GM18909 (cell line): ENCODE results near the gene ARL2BP.

Experiments used
- ATAC-seq: cut with Tn5 transposase; IDR thresholded peaks from one replicate; pipeline ENCODE4 v1.9.1; 2021; ENCODE audit warnings: mild to moderate bottlenecking; ENCODE audit not compliant: unreplicated experiment, poor library complexity

The ARL2BP gene

DNA sequence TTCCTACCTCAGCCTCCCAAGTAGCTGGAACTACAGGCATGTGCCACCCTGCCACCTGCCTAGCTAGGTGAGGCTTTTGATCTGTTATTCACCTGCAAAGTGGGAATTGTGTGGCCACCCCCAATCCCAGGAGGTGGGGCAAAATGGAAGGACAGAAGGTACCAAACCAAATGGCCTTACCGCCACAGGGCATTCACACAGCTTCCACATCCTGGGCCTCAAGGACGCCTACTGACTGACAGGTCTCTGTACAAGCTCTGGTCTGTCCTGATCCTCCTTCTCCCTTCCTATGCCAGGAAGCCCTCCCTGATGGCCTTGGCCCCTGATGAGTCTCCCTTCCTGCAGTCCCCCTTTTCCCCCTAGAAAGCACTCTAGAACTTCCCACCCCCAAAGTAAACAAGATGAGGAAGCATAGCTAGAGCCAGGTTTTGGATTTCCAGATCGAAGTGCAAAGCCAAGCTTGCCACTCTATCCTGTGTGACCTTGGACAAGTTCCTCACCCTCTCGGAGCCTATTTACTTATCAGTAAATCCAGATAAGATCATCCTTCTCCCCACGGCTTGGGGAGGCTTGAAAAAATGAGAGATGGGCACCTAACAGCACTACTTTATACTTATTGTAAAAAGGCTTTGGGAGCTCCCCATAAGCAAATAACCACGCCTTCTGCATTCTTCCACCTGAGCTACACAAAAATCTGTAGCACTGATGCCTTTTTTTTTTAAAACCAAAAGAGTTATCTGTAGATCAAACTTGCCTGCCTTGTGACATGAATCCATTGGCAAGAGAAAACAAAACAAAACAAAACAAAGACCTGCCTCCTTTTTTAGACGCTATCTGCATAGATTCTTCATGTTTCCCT lies 35.0 kb downstream of the ARL2BP start:
- no peak for ATAC-seq

DNA sequence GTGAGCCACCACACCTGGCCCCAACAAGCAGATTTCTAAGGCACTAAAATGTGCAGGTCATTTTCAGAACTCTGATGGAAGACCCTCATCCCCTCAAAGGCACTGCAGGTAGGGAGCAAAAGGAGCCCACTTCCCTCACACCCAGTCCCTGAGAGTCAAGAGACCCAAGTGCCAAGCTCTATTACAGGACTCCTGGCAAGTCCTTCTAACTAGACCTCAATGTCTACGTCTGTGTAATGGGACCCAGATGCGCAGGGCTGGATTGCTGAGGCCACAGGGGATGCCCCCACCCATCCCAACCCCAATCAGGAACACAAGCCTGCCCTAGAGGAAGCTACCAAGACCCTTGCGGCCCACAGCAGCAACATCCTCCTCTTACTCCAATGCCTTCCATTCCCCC lies 36.7 kb downstream of the ARL2BP start:
- no peak for ATAC-seq

DNA sequence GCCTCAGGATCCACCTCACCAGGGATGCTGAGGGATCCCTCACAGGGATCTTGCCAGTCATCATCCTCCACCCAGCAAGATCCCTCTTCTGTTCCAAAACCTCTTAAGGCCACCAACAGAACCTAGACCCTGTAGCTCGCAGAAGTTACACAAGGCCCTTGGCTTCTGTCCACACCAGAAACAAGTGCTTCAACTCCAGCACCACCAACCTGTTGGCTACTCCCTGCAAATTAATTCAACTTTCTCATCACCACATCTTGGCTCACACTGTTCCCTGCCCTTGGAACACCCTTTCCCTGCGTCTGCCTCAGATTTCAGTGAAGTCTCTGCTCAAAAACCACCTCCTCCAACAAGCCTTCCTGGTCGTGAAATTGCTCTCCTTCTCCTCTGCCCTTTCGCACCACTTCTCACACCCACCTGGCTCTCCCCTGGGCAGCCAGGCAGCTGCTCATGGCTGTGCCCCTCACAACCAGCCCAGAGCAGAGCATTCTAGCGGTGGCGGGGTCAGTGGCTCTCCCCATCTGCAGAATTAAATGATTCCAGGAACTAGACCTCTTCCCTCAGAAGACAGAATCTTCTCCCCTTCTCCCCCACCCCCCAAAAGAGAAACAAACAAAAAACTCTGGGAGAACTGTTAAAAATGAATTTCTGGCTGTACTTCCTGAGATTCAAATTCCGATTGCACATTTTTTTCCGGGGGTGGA lies 37.6 kb downstream of the ARL2BP start:
- ATAC-seq: no peak

DNA sequence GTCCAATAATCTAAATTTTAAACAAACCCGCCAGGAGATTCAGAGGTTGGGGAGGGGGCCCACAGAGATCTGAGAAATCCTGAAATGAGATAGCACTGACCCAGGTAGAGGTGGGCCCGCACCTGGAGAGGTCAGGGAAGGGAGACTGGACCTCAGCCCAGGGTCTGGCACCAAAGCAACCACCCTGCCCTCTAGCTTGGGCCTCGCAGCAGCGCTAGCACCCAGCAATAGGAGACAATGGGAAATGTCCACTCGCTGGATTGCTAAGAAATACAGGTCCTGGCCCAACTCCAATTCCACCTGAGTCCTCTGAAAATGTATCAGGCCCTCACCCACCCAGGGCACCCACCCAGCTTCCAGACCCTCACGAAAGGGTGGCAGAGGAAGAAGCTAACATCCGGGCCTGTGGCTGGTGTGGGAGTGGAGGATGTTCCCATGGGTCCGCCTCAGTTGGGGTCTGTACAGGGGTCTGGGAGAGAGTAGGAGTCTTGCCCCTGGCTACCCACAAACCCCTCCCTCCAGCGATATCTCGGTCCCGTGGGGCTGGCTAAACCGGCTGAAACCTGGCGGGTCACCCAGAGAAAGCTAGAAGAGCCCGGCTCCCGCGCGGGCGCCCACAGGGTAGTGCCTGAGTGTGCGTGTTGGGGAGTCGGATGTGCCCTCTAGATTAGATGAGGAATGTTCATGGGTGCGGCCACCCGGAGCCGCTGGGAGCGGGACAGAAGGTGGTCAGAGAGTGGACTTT lies 38.3 kb downstream of the ARL2BP start:
- no peak for ATAC-seq

DNA sequence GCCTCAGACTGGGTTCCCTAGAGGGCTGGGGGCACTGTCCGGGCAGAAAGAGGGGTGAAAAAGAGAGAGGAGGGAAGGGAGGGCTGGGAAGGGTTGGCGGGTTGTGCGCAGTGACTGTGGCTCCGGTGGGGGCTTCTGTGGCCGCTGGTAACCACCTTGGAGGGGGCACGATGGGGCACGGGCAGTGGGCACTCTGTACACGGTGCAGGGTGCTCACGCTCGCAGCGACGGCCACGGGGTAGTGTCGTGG lies 38.8 kb downstream of the ARL2BP start:
- ATAC-seq: no peak

DNA sequence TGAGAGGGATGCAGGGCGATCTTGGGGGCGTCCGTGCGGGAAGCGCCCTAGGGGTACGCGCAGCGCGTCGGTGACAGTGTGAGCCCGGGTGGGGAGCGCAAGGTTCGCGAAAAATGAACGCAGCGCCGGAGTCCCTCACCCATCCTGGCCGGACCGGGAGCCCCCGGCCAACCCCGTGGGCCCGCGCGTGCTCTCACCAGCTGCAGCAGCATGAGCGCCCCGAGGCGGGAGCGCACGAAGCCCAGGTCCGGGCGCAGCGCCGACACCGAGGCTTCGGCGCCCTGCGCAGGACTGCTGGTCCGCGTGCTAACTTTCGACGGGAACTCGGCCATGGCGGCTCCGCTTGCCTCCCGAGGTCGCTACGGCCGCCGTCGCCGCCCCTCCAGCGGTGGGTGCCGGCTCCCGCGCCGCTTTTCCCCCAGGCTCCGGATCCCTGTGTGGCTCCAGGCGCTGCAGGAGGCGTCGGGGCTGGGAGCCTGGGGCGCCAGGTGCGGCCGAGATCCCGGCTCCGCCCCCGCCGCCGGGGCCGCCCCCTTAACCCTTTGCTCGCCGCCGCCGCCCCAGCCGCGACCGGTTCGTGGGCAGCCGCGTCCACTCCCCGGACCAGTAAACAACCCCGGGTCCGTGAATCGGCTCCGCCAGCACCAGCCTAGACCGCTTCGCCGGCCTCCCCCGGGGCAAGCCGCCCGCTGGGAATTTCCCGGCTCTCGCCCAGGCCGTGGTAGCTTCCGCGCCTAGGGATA lies 39.3 kb downstream of the ARL2BP start, which contains the start of gene PLLP:
Gene PLLP, minus strand, starts transcription at position 464 of the 743 bp plus-strand sequence. Its CDS starts 132 bp downstream, at position 332.
- ATAC-seq: no peak

DNA sequence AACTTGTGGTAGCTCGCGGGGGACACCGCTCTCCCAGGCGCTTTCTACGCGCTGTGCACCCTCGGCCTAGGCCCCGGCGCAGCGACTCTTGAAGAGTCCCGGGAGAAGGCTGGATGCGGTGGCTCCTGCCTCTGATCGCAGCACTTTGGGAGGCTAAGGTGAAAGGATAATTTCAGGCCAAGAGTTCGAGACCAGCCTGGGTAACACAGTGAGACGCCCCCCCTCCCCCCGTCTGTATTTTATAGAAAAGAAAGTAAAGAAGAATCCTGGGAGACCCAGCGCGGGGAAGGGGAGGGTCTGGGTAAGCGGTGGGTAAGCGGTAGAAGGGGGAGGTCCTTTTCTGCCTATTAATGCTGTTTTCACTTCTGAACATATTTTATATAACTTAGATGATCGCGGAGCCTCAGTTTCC lies 39.9 kb downstream of the ARL2BP start:
- no peak for ATAC-seq

DNA sequence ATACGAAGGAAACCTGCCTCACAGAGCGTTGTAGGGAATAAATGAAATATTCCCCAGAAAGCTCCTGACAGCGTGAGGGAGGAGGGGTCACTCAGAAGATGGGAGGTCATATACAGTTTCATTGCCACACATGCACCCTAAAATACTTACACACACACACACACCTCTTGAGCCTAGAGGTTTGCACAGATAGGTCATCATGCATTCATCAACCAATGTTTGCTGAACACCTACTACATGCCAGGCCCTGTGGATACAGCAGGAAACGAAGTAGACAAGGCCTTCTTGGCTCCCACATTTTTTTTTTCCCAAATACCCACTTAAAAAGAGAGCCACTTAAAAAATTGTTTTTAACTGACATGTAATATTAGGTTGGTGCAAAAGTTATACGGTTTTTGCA lies 40.3 kb downstream of the ARL2BP start:
- no peak for ATAC-seq

DNA sequence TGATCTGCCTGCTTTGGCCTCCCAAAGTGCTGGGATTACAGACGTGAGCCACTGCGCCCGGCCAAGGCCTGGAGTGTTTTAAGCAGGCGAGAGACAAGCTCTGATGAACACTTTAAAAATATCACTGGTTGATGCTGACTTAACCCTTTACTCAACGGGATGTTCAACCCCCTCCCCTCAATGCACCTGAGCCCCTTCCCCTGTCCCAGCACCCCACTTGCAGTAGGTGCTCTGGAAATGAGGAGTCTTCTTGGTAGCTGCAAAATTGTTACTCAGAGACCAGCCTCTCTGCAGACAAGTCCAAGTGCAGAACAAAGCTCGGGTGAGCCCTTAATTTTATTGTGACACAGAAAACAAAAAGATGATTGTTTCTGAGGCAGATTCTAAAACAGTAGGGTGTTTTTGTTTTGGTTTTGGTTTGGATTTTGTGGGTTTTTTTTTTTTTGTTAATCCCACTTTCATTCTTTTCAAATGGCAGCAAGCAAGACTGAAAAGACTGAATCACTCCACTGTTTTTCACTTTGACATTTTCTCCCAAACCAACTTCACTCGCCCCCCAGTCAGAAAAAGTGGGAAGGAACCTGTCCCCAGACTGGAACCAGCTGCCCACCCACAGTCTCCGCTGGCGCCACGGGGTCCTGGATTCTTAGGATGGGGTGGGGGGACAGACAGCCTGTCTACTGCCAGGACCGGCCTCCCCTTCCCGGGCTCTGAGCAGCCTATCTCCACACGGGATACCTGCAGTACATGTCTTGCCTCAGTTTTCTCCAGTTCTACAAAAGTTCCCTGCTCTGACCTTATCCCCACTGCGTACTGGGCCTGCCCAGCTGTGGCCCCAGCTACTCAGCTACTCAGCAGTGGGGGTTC lies 44.6 kb downstream of the ARL2BP start:
- ATAC-seq: no peak

DNA sequence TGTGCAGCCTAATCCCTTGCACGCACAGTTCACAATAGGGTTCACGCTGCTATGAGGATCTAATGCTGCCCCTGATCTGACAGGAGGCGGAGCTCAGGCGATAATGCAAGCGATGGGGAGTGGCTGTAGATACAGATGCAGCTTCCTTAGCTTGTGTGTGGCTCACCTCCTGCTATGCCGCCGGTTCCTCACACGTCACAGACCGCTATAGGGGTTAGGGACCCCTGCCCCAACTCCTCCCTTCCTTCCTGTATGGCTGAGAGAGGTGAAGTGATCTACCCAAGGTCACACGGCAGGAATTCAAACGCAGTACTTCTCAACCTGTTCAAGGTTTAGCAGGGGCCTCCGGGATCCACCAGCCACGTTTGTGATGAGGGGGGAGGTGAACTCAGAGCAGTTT lies 52.8 kb downstream of the ARL2BP start:
- ATAC-seq: no peak

DNA sequence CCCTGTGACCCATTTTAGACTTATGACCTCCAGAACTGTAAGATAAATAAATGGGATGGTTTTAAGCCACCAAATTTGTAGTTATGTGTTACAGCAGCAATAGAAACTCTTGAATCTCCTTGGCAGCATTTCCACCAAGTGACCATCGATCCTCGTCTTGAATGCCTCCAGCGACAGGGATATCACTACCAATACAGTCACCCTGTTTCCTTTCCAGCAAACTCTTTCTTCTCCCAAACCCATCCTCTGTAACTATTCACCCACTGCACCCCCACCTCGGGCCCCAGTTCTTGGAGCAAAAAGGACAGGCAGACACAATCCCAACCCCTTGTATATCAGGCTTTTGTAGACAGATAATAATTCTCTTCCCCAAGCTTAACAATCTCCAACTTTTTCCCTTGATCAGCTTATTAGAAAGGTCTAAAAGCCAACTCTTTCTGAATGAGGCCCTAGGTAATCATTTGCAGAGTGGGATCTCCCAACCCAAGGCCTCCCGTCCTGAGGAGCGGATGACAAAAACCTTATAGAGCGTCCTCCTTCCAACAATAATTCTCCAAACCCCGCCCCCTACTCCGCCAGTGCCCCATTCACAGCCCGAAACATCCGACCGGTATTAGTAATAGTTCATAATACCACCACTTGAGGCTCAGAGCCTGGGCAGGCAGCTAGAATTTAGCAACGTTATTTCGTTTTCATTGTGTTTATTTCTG lies 54.1 kb downstream of the ARL2BP start:
- ATAC-seq: peak; percentile 31

DNA sequence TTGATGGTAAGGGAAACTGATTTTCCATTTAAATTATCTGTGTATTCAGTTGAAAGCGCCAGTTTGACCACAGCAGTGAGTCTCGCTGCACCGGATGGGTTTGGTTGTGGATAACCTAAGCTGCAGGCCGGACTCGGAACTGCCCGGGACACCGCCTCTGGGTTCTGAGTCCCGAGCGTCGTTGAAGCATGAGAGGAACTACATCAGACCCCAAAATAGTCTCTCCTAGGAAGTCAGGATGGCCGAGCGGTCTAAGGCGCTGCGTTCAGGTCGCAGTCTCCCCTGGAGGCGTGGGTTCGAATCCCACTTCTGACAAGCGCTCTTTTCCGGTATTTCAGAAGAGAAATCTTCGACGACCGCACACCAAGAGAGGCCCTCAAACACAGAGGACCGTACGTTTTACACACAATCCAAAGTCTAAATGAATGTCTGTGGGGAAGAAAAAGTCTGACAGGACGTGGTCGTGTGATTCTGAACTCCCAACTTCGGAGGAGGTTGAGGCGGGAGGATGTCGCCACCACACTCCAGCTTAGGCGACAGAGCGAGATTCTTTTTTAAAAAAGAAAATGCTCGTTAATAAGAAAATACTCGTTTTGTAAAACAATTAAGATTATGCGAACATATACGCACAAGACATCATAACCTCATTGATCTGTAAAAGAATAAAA lies 54.8 kb downstream of the ARL2BP start:
- peak; percentile 55 for ATAC-seq

DNA sequence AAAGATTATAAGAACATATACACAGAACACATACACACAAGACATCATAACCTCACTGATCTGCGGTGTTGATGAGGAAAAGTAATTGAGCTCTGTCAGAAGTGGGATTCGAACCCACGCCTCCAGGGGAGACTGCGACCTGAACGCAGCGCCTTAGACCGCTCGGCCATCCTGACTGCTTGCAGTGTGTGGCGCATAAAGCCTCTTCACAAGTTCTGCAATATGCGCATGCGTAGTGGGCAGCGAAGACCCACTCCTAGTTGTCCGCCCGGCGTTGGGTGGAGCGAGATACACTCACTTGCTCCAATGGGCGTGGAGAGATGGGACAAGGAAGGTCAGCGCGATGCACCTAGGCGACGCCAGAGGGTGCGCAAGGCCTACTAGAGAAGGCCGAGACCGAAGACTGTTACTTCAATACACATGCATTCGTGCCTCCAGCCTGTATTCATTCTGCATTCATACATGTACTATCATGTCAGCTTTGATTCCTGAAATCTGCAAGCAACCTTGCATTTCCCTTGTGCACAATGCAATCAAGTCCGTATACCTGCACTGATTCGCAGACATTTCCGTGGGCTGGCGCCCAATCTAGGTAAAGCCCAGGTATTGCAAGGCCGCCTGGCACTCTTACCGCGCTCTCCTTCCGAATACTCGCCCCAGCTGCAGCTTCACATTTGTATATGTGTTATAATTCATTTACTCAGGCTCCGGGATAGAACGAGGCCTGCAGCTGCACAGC lies 55.5 kb downstream of the ARL2BP start:
- ATAC-seq: peak; percentile 86

DNA sequence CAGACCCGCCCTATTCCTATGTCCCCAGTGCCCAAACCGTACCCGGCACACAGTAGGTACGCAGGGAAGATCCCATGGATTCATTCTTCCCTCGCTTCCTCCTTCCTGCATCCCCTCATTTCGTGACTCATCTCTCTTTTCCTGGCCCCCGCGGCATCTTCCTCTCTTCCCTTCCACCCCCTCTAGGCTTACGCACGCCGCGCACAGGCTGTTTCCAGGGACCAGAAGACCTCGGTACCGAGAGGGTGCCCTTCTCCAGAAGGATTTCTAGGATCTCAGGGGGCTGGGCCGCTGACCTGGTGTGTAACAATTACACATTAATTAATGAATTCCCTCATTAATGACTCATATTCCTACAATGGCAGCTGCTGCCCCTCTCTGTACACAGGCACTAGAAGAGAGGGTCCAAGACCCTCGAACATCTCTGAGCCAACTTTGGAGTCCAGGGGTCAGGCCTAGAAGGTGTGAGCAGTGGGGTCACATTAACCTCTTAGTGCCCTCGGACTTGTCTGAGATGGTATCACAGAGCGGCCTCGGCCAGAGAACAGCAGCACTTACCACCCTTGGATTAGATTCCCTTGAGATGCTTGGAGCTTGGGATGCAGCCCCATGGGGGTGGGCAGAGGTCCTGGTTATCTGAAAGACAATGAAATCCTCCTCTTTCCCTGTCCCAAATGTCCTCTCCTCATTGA lies 56.2 kb downstream of the ARL2BP start:
- no peak for ATAC-seq
